Measurements from ENCODE around the gene MRC2.

DNA sequence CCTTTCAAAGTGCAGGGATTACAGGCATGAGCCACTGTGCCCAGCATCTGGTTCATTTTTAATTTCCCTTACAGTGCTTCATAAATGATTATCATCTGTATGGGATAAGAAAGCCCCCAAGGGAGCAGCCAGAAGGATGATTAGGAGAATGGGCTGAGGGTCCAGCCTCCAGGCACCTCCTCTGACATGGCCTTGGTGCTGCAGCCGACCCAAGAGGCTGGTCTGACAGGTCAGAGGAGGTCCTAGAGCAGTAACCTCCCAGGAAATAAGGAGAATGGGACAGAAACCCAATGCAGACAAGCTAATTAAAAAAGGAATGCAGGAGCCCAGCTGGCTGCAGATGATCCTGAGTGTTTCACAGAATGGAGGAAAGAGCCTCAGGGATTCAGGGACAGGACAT, 29.0 kb downstream of the MRC2 start:
- no peak for TF ChIP-seq EZH2 (IDR thresholded peaks at IDR 0.05; ENCODE audit: insufficient read depth, poor library complexity, severe bottlenecking)
- TF ChIP-seq EZH2phosphoT487 (IDR thresholded peaks at IDR 0.05; ENCODE audit: insufficient read depth, low read depth): no peak

Data from GM23248 (cell line).